ENCODE data around the gene BCAR1. TPM values are rescaled to one million over a fixed set of nuclear protein-coding genes. Genes with fewer than 3 reads are reported as not detected.

The BCAR1 gene, protein sequence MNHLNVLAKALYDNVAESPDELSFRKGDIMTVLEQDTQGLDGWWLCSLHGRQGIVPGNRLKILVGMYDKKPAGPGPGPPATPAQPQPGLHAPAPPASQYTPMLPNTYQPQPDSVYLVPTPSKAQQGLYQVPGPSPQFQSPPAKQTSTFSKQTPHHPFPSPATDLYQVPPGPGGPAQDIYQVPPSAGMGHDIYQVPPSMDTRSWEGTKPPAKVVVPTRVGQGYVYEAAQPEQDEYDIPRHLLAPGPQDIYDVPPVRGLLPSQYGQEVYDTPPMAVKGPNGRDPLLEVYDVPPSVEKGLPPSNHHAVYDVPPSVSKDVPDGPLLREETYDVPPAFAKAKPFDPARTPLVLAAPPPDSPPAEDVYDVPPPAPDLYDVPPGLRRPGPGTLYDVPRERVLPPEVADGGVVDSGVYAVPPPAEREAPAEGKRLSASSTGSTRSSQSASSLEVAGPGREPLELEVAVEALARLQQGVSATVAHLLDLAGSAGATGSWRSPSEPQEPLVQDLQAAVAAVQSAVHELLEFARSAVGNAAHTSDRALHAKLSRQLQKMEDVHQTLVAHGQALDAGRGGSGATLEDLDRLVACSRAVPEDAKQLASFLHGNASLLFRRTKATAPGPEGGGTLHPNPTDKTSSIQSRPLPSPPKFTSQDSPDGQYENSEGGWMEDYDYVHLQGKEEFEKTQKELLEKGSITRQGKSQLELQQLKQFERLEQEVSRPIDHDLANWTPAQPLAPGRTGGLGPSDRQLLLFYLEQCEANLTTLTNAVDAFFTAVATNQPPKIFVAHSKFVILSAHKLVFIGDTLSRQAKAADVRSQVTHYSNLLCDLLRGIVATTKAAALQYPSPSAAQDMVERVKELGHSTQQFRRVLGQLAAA
- total RNA-seq (2022; extraction: Qiagen RNA extraction; ENCODE audit: low read depth) = 108 to 148 TPM (median 143 TPM) in 5 replicates

GRCh38 chr16:75251280-75252048 lies at the start of gene BCAR1:
Gene BCAR1, minus strand, starts transcription at chr16:75251624. Its CDS starts 142 bp downstream, at chr16:75251482.

DNA sequence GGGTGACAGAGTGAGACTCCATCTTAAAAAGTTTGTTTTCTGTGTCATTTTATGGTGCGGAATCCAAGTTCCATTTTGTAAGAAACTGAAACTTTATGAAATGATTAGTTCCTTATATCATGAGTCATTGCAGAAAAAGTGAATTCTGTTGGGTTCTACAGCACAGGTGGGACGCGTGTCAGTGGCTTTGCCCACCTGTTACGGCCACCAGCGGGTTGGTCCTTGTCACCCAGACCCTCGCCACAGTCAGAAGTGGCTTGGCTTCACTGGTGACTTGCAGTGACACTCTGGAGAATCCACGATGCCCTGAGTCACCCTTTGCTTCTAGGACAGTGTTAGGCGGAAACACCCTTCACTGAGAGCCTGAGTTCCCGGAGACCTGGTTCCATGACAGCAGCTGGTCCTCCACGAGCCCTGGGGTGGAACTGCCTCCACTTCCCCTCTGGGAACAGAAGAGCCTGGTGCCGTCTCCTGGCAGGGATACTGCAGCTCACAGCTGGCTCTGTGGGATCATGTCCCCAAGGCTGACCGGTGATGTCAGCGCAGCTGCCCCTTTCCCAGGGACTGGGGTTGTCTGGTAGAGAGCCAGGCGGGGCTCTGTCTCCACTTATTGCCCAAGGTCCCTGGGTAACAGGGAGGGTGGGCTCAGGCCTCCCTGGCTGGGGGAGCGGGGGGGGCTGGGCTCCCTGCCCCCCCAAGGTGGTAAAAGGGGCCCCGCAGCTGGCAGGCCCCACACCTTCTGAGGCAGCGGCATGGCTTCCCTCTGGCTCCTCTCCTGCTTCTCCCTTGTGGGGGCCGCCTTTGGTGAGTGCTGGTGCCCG lies 33.0 kb downstream of the BCAR1 start, which contains the start of gene CTRB1:
TSS of gene CTRB1 (plus strand) at position 733 of the 821 bp plus-strand sequence. CDS start at position 753, 20 bp downstream.

DNA sequence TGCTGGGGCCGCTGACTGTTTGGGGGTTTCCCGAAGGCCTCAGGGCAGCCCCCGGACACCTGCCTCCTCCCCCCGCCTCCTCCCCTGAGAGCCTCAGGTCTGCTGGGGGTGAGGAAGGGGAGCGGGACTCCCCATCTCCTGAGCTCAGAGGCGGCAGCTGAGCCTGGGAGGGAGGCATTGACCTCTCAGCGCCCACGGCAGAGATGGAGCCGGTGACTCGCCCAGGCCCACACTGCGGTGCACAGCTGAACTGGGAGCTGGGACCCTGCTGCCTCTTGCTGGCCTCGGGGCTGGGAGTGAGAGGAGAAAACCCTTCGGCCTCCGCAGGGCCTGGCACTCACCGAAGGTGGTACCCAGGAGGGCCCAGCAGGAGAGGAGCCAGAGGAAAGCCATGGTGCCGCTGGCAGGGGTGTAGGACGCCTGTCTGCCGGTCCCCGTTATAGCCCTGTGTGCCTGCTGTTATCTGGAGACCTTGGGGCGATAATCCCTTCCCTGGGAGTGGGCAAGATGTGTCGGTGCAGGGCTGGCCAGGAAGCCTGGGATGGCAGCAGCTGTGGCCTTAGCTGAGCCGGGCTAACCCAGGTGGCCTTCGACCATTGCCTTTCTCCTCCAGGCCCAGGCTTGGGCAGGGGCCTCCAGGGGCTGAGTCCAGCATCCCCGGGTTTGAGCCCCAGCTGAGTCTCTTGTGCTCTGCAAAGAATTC lies 44.5 kb downstream of the BCAR1 start, which contains the start of gene CTRB2:
TSS of gene CTRB2 (minus strand) at position 413 of the 703 bp plus-strand sequence. CDS start at position 393, 20 bp downstream.

Other genes starting within 250 kb of the BCAR1 start
- 0.46 to 0.95 TPM (median 0.75 TPM) in 5 replicates for gene LDHD, start 134.8 kb downstream of the BCAR1 start, total RNA-seq (2022; extraction: Qiagen RNA extraction; ENCODE audit: low read depth)
- 8.7 to 17.0 TPM (median 11.0 TPM) in 5 replicates for gene ZFP1, start 103.1 kb downstream of the BCAR1 start, total RNA-seq (2022; extraction: Qiagen RNA extraction; ENCODE audit: low read depth)
- not detected in 5 replicates for gene CTRB2, start 44.5 kb downstream of the BCAR1 start, total RNA-seq (2022; extraction: Qiagen RNA extraction; ENCODE audit: low read depth)
- not detected in 5 replicates for gene CTRB1, start 32.6 kb downstream of the BCAR1 start, total RNA-seq (2022; extraction: Qiagen RNA extraction; ENCODE audit: low read depth)
- gene CFDP1, start 181.9 kb upstream of the BCAR1 start, total RNA-seq (2022; extraction: Qiagen RNA extraction; ENCODE audit: low read depth) = 62.8 to 66.9 TPM (median 66.4 TPM) in 5 replicates
- gene TMEM170A, start 213.1 kb upstream of the BCAR1 start, total RNA-seq (2022; extraction: Qiagen RNA extraction; ENCODE audit: low read depth) = 13.7 to 17.2 TPM (median 15.9 TPM) in 5 replicates
- gene CHST6, start 243.8 kb upstream of the BCAR1 start, total RNA-seq (2022; extraction: Qiagen RNA extraction; ENCODE audit: low read depth) = 0.18 to 0.34 TPM (median 0.23 TPM) in 5 replicates